CD4-positive, alpha-beta T cell treated with Interleukin-15 for 4 hours (primary cell): ENCODE data around the gene RTKN.
"Not testable (repeated sequence)": the region's sequence is repeated elsewhere in the genome, so short reads cannot be mapped to it uniquely, and the experiment has no call there.

Source experiments
- DNase-seq: peaks from one replicate; pipeline ENCODE4 v3.0.0-alpha.2; 2020; ENCODE audit warnings: low spot score

The RTKN gene

DNA sequence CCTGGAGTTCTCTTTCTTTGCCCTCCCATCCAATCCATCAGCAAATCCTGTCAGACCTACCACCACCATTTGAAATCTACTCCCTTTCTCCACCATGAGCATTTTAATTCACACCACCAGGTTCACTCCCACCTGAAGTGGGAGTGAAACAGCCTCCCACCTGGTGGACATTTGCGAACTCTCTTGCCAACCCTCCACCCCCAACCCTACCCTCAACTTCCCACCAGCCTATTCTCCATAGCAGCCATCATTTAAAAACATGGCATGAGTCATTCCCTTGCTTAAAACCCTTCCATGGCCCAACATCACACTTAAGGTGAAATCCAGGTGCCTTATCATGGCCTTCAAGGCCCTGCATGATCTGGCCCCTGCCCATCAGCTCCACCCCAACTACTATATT, 3.5 kb downstream of the RTKN start:
- DNase-seq: no peak

DNA sequence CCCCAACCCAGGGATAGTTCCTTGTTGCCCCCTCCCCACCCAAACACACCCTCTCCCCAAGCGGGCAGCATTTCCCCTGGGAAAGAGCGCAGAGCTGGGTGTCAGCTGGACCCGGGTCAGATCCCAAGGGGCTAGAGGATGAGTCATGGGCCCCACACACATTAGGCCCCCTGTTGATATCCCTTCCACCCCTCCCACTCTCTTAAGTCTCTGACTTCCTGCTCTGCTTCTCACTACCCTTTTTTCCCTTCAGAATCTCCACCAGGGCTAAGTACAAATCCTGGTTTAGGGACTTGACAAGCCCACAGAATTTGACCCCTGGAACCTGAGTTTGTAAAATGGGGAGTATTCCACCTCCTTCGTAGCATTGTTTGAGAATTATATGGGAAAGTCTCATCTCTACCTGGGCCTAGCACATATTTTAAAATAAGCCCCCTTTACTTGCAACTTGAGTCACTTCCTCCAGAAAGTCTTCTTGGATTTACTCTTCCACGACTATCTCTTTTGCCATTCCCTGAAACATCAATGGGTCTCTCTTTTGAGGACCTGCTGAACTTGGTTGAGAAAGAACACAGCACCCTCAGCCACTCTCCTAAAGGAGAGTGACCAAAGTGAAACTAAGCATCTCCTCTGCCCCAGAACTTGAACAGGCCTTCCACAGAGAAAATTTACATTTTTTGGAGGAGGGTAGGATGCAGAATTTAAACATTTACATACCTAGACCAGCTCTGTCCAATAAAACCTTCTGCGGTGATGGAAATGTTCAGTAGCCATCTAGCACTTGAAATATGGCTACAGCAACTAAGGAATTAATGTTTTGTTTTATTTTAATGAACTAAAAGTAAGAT, 4.7 kb downstream of the RTKN start:
- no peak for DNase-seq

DNA sequence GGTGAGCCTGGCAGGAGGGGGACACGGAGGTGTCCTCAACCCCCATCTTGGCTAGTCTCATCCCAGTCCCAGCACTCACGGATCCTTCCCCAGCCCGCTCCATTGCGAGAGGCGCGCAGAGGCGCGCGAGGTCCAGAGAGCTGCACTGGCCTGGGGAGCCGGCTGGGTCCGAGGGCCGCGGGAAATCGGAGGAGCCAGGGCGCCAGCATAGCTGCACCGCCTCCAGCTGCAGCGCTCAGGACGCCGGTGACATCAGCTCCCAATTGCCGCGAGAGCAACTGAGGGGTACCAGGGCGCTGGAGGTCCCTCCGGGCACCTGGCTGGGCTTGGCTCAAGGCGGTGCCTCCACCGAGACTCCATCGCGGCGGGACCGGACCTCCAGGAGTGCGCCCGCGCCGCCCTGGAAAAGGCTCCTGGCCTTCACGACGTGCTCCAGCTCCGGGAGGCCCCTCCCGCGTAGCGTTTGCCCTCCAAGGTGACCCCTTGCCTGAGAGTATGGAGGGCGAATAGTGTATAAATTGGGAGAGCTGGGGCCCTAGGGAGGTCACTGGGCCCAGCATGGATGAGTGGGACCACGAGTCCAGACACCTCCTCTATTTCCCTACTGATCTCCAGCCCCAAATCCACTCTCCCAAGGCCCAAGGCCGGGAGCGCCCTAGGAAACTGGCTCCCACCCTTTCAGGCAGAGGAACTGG, 5.5 kb downstream of the RTKN start:
- DNase-seq: no peak

DNA sequence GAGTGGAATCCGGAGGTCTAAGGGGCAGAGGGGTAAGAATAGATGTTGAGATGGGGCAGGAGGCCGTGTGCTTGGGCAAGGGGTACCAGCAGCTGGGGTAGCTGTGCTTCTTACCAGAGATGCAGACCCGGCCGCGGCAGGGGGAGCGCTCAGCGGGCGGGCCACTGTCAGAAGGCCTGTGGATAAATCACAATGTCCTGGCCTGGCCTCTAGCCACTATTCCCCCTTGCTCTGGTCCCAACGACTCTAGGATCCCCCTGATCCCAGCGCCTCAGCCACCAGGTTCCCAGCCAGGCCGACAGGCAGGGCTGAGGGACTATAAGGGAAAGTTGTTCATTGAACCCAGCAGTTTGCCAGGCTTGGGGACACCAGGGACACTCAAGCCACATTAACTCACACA, 11.2 kb downstream of the RTKN start:
- DNase-seq: no peak

DNA sequence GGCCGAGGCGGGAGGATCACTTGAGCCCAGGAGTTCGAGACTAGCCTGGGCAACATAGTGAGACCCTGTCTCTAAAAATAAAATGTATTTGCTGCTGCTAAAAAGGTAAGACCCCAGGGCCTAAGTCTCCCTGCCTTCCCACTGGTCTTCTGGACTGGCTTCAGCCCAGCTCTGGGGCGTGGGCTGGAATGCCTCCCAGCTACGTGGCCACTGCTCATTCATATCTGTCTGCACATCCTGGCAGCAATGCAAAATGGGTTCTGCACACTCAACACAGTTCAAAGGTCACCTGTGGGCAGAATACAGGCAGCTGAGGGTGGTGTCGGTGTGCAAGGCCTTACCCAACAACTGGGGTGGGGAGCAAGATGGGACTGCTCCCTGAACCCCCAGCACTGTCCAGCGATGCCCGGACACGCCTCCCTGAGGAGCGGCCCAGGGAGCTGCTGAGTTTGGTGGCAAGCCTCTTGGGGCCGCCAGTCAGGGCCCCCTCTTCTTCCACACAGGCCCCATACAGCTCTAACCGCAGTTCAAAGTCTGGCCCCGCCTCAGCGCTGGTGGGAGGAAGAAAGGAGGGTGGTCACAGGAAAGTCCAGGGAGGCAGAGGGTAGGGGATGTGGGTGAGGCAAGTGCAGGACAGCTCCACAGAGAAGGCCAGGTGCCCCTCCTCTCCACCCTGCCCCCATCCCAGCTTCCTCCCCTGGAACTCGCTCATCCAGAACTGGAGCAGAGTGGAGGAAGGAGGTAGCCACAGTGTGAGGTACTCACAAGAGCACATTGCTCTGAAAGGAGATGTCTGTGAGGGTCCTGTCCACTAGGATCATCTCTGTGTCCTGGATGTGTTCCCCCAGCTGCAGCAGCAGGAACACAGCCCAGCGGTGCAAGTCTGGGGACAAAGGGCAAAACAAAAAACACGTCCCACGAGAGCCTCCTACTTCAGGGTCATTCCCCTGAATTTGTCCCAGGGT, 12.0 kb downstream of the RTKN start:
- no peak for DNase-seq

DNA sequence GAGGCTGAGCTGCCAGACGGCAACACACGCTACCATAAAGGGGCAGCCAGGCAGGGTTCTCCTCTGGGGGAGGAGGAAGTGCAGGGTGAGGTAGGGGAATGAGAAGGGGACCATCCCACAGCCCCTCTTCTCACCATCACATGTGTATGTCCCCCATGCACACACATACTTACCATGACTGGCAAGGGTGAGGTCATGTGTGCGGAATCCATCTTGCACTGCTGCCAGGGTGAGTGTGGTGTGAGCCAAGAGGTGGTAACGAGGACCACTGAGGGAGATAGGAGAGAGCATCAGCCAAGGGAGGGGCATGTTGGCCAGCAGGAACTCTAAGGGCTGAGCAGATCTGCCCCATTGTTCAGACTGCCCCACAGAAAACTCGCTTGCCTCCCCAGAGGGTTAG, 13.1 kb downstream of the RTKN start:
- no peak for DNase-seq

DNA sequence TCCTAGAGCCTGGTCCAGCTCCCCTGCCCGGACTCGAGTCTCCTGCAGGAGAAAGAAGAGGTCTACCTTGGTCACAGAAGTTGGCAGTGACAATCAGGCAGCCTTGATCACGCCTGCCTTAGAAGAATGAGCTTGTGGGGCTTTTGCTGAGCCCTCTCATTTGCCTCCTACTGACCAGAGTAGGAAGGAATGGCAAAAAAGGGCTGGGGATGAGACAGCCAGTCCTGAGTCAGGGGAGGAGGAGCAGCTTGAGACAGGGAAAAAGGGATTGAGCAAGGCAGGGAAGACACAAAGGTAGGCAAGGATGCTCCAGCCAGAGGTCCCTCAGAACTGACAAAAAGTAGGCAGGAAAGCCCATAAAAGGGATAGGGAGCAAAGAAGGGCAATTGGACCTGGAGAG, 14.2 kb downstream of the RTKN start:
- DNase-seq: no peak

DNA sequence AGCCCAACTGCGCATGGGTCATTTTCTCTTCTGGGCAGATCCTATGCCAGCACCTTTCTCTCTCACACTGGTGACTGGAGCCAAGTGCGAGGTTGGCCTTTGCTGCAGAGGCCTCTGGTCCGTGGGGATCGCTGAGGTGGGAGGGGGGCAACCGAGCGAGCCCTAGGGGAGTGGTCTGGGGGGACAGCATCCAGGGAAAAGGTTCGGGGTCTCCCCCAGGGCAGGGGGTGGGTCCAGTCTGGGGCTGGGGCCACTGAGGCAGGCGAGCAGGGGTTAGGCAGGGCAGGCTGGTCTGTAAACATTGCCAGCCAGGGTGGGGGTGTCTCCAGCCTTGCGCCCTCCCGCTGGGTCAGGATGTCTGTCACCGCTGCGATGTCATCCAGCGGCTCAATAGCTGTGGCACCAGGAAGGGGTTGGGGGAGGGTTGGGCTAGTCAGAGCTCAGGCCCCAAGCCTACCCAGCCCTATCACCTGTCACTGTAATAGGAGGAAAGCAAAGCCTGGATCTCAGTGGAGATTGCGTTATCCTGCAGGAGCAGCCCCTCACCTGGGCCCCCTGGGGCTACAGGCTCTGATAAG, 15.5 kb downstream of the RTKN start:
- DNase-seq: no peak

DNA sequence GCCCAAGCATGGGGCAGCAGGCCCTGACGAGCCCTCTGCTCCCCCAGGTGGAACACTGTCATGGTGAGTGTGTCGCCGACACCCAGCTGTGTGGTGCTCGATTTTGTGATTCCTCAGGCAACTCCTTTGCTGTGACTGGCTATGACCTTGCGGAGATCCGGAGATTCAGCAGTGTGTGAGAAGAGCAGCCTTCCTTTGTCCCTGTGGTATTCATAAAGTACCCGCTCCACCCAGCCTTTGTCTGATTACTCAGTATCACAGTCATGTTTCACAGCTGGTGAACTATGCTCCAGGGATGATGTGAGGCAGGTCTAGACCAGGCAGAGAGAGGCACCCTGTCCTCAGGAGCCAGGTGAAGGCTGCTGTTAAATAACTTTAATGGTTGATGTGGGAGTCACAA, 16.2 kb downstream of the RTKN start:
- no peak for DNase-seq

DNA sequence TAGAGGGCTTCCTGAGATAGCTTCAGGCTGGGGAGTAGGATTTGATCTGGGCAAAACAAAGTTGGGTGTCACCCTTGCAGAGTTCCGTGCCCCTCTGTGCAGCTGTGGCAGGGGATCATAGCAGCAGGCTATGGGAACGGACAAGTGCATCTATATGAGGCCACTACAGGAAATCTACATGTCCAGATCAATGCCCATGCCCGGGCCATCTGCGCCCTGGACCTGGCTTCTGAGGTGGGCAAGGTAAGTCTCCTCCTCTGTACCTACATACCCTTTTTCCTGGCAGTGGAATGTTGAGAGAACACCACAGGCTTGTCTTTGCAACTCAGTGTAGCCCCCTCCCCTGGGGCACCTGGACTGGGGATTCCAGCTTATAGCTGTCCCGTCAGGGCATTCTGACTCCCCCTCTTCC, 16.7 kb downstream of the RTKN start:
- DNase-seq: no peak

DNA sequence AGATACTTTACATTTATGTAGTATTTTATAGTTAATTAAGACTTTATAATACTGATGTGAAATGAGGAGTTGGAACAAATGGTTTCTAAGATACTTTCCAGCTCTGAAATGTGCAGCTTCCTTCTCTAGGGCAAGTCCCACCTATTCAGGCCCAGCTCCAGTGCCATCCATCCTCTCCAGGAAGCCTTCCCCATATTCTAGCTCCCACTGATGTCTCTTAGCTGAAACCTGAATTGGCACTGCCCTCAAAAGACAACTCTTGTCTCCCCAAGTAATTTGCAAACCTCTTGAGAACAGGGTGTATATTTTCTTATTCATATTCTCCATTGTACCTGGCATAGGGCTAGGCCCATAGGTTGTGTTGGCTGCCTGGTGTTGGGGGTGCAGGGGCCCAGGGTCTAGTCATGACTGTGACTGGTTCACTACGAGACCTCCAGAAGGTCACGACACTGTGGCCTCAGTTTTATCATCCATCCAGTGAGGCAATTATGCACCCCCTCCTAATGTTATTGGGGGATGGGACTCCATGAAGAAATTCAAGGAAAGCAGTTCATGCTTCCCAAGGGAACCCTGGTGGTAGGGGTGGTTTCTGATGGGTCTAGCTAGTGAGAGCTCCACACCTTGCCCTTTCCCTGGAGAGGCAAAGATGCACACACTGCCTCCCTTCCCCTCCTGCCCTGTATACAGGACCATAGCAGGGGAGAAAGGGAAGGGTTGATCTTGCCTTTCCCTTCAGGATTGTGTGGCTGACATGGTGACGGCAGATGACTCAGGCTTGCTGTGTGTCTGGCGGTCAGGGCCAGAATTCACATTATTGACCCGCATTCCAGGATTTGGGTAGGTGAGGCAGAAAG, 17.4 kb downstream of the RTKN start:
- DNase-seq: no peak

DNA sequence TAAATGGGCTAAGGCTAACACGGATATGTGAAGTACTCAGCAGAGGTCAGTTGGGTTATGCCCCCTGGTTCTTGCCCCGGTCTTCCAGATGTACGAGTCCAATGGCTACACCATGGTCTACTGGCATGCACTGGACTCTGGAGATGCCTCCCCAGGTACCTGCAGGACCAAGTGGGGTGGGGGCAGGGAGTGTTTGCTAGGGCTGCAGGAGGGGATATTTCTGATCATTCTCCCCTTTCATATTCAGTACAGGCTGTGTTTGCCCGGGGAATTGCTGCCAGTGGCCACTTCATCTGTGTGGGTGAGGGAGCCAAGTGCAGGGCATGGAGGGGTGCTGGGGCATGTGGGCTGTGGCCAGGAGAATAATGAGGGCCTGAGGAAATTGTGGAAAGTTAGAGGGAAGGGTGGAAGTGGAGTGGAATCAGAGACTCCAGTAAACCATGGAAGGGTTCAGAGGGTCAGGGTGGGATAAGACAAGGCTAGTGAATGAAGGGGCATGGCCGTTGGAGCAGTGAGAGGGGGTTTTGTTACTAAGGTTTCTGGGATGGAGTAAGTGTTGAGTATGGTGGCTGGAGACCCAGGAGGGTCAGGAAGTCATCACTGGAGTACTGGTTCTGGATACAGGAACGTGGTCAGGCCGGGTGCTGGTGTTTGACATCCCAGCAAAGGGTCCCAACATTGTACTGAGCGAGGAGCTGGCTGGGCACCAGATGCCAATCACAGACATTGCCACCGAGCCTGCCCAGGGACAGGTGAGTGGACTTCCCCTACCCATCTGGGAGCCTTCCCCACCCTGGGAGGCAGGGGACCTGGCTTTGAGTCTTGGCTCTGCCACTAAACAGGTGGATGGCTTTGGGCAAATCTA, 18.3 kb downstream of the RTKN start:
- DNase-seq: no peak

DNA sequence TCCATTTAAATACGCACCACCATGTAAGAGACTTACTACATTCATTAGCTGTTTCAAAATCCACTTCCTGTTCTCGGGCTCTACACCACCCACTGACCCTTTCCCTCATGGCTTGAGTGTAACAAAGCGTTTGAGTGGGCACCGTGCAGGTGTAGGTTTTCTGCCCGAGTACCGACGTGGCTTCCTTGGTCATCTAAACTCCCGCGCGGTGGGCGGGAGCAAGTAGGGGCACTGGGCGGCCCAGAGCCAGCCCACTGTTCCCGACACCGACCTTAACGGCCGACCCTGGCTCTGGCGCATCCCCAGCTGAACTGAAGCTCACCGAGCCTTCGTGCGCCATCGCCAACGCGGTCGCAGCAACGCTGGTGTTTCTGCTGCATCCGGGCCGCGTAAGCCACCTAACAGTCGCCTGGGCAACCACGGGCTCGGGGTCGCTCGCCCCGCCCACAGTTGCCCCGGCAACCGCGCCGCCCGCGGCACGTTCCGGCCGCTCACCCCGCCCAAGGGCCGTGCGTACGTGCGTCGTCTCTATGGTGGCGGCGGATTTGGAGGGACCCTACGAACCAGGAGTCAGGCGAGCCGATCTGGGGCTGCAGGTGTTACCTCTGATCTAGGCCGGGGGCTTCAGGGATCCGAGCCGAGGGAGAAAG, 20.4 kb downstream of the RTKN start, which contains the start of the genes C2orf81 and WDR54:
Gene C2orf81, minus strand, starts transcription at position 399 of the 650 bp plus-strand sequence. Its CDS starts 59 bp downstream, at position 340.
Gene WDR54, plus strand, starts transcription at position 510 of the 650 bp plus-strand sequence. CDS start 424 bp downstream, outside the sequence.
- peak; percentile 94 for DNase-seq

DNA sequence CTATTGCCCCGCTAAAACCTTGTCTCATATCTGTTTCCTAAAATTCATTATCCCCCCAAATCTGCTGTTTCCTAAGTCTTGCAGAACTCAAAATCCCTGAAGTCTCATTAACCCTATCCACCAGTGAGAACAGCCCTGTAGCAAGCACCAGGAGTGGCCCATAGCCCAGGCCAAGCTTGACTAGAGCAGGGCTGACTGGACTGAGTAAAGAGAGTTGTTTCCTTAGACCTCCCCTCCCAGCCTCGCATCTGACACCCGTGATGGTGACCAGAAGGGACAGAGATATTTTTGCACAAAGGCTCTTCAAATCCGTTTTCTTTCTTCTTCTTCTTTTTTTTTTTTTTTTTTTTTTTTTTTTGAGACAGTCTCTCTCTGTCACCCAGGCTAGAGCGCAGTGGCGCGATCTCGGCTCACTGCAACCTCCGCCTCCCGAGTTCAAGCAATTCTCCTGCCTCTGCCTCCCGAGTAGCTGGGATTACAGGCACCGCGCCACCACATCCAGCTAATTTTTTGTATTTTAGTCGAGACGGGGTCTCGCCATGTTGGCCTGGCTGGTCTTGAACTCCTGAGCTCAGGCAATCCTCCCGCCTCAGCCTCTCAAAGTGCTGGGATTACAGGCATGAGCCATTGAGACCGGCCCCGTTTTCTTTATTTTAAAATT, 21.2 kb downstream of the RTKN start:
- DNase-seq: not testable (repeated sequence)

DNA sequence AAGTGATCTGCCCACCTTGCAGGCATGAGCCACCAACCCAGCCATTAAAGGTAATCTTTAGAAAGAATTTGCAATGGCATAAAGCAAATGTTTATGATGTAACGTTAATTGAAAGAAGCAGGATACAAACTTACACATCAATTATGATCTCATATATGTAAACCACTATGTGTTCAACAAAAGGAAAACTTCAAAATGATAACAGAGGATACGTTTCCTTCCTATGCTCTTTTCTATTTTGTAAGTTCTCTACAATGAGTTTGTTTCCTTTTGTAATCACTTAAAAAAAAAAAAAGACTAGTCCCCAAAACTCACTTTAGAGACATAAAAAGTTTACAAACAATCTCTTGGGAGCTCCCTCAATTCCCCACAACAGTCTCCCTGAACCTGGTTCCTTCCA, 21.7 kb downstream of the RTKN start:
- no peak for DNase-seq

DNA sequence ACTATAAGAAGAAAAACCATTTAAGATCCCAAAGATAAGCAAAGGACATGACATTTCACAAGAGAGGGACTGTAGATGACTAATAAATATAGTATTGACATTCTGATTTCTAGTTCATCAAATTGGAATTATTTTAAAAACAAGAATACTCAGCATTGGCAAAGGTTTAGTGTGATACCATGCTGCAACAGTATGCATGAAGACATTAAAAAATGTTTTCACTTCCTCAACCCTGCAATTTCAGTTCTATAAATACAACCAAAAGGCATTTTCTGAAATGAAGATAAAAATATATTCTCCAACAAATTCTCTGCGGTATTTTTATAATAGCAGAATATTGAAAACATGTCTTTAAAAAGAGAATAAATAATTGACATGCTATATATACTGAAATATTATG, 22.4 kb downstream of the RTKN start:
- DNase-seq: no peak

DNA sequence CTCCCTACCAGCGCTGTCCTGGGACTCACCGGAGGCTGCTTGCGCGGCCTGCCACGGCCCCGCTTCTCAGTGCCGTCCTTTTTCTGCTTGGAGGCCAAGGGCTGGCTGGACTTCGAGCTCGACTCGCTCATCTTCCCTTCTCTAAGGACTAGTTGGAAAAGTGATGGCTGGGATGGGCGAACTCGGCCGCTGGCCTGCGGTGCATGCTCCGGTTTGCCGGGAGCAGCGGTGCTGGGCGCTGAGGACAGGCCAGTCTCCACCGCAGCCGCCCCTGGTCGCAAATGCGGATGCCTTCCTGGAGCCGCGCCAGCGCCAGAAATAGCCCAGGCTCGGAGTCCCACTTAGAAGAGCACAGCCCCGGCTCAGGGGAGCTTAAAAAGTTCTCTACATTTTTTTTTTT, 23.4 kb downstream of the RTKN start:
- DNase-seq: no peak

DNA sequence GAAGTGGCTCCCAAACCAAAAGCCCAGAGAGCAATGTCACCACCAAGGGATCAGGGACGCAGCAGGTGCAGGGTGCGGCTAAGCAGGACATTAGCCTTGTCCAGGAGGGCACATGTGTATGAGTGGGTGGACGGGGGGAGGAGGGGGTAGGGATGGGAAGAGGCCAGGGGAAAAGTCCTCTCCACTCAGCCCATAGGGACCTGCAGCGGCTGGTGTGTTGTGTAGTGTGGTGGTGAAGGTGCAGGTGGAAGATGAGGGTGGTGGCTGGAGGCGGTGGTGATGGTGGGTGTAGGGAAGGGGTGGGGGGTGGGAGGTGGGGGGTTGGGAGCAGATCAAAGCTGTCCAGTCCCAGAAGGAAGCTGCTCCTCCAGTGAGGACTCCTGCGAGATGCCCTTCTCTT, 24.0 kb downstream of the RTKN start:
- DNase-seq: no peak

DNA sequence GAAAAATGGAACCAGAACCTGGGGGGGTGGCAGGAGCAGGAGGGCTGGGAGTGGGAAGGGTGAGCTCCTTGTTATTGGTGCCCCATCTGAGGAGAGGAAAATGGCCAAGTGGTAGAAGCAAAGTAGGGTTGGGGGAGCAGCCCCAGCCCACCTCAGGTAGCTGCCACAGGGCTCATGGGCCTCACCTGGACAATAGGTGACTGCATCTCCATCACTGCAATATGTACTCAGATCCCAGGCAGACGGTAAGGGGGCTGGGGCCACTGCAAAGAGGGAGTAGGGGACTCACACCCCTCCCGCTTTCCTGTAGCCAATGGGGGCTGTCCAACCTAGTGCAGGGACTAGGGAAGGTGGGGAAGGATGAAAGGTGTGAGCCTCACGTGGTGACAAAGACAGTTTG, 24.5 kb downstream of the RTKN start:
- no peak for DNase-seq
